Measurements from ENCODE around the gene PCDH8.

DNA sequence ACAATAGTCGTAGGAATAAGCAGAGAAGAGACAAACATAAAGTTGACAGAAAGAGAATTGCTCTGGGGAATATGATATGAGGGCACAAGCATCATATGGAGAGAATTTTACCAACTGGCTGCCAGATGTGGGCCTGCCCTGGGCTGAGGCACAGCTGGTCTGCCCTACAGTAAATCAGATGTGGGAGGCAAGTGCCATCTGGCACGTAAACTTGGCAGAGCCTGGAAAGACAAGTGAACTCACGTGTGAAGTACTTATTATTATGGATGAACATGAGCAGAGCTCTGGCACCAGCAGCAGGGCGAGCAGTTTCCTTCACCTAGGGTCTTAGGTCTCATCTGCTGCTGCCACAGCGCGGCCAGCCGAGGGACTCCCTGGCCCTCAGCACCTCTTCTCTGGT is 20.6 kb downstream of the PCDH8 start:
- TF ChIP-seq, protein P1, sequence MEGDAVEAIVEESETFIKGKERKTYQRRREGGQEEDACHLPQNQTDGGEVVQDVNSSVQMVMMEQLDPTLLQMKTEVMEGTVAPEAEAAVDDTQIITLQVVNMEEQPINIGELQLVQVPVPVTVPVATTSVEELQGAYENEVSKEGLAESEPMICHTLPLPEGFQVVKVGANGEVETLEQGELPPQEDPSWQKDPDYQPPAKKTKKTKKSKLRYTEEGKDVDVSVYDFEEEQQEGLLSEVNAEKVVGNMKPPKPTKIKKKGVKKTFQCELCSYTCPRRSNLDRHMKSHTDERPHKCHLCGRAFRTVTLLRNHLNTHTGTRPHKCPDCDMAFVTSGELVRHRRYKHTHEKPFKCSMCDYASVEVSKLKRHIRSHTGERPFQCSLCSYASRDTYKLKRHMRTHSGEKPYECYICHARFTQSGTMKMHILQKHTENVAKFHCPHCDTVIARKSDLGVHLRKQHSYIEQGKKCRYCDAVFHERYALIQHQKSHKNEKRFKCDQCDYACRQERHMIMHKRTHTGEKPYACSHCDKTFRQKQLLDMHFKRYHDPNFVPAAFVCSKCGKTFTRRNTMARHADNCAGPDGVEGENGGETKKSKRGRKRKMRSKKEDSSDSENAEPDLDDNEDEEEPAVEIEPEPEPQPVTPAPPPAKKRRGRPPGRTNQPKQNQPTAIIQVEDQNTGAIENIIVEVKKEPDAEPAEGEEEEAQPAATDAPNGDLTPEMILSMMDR (IDR thresholded peaks at IDR 0.05; ENCODE audit: poor library complexity, severe bottlenecking), result no peak
- no peak for TF ChIP-seq POLR2AphosphoS5 (IDR thresholded peaks at IDR 0.05)

All from neural cell (in vitro differentiated cells).